Activated naive CD4-positive, alpha-beta T cell (primary cell): ENCODE data around the gene ALPL.

Experiments used
- DNase-seq, 4 experiments: peaks; one replicate each; lab custom pipeline; 2025; lab: John Stamatoyannopoulos, UW

Gene ALPL

DNA sequence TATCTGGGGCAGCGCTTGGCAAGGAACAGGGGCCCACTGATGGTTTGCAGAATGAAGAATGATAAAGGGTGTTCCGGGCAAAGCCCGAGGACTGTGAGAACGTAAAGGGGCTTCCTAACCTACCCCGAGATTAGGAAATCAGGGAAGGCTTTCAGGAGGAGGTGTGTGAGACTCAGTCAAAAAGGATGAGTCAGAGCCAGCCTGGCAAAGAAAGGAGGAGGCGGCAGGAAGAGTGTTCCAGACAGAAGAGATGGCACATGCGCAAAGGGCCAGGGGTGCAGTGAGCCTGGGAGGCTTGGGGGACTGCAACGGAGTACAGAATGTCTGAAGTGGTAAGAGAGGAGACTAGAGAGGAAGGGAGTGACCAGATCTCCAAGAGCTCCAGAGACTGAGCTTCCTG lies 89.7 kb downstream of the ALPL start:
- DNase-seq, result no peak

DNA sequence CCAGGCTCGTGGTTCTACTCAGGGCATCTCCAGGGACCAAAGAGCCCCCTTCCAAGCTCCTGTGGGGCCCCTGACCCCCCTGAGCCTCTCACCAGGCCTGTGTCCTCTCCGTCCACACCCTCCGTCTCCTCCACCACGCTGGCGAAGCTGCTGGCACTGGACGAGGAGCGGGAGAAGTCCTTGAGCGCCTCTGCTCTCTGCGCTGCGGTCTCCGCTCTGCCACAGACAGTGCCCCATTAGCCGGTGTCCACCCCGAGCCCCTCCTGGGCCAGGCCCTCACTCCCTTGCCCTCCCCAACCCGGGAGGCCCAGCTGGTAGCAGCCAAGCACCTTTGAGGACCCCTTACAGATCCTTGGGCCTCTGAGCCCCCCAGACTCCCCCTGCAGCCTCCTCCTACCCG lies 90.2 kb downstream of the ALPL start:
- no peak for DNase-seq

DNA sequence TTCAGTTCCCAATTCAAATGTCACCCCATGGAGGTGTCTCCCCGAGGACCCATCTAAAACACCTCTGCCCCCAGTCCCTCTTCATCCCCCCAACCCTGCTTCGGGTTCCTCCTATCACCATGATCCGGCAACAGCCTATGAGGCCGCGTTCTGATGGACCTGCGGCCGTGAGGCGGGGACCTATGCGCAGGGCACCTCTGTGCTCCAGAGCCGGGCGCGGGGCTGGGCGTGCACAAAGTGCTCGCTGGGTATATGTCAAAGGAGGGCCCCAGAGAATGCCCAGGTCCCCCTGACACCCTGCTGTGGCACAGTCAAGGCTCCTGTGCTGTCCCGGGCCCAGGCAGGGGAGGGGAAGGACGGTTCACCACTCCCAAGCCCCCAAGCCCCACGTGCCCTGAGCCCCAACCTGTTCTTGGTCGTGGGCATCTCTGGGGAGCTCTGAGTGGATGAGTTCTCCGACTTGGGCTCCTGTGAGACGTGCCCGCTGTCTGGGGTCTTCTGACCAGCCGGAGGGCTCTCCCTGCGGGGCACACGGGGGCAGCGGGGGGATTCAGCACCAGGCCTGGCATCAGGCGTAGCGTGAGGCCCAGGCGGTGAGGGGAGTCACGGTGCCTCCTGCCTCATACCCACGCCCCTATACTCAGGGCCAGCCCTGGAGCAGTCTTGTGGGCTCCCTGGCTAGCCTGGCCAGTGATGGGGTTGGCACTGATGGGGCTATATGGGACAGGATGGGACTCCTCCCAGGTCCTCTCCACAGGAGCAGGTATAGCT lies 92.2 kb downstream of the ALPL start:
- no peak for DNase-seq

DNA sequence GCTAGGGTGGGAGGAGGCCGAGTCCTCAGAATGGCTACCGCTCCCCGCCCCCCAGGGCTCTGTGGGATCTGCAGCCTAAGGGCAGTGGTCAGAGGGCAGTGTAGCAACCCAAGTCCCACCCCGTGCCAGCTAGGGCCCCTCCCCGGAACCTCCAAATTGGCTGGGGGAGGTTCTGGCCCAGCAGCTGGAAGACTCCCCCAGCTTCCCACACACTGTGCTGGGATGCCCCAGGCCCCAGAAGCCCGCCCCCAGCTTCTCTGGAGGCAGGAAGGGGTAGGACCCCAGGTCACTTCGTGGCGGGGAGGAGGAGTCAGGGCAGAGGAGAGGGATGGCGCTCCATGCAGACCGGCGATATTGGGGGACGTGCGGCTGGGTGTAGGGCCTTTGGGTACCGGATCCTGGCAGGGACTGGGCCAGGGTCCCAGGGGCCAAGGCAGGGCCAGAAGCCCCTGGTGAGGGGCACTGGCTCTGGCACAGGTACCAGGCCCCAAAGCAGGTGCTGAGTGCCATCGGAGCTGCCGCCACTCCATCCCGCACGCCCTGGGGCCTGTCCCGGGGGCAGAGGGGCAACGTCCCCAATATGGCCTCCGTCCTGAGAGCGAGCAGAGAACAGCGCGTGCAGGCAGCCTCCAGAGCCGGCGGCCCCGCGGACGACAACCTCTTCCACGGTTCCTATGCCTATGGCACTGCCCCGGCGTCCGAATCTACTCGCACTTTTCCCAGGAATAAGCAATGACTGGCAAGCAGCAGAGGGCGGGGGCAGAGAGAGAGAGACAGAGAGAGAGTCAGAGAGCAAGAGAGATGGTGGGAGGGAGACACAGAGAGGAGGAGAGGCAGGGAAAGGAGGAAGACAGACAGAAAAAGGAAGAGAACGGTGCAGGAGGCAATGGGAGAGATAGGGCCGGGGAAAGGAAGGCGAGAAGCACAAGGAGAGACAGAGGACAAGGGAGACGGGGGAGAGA lies 94.2 kb downstream of the ALPL start:
- DNase-seq, result no peak

DNA sequence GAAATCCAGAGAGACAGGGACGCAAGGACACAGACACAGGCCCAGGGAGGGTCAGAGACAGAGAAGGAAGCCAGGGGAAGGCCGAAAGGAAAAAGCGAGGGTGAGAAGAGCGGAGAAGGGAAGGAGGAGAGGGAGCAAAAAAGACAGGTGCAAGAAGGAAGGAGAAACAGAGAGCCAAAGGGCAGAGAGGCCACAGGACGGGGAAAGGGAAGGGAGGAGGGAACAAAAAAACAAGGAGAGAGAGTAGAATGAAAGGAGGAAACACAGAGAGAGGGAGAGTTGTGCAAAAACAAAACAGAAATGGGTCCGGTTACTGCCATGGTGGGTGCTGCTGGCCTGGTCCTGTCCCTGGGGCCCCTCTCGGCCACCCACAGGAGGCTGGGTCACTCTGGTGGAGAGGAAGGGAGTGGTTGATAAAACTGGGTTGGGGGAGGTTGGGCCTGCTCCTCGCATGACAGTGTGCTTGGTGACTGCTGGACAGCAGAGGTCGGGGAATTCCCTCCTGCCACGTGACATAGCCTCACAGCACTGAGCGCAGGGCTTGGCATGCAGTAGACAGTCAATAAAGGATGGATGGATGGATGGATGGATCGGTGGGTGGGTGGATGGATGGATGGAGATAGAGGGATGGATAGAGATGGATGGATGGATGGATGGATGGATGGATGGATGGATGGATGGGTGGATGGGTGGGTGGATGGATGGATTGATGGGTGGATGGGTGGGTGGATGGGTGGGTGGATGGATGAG lies 95.2 kb downstream of the ALPL start:
- no peak for DNase-seq

DNA sequence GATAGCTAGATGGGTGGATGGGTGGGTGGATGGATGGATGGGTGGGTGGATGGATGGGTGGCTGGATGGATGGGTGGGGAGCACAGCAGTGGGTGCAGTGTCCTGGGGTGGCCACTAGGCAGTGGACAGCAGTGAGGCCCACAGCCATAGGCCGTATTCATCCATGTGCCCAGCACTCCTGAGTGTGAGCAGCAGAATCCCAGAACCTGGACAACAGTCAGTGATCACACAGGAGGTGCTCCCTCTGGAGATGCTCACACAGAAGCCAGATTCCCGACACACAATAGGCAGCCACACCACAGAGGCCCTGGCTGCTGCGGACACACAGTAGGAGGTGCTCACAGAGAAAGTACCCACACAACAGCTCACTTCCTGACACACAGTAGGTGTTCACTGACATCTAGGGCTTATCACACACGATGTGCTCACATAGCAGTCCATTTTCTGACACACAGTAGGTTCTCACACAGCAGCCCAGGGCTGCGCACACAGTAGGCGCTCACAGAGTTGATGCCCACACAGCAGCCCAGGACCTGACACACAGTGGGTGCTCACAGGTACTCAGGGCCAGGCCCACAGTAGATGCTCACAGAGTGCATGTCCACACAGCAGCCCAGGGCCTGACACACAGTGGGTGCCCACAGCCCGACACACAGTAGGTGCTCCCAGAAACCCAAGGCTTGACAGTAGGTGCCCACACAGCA lies 95.9 kb downstream of the ALPL start:
- DNase-seq, result no peak

DNA sequence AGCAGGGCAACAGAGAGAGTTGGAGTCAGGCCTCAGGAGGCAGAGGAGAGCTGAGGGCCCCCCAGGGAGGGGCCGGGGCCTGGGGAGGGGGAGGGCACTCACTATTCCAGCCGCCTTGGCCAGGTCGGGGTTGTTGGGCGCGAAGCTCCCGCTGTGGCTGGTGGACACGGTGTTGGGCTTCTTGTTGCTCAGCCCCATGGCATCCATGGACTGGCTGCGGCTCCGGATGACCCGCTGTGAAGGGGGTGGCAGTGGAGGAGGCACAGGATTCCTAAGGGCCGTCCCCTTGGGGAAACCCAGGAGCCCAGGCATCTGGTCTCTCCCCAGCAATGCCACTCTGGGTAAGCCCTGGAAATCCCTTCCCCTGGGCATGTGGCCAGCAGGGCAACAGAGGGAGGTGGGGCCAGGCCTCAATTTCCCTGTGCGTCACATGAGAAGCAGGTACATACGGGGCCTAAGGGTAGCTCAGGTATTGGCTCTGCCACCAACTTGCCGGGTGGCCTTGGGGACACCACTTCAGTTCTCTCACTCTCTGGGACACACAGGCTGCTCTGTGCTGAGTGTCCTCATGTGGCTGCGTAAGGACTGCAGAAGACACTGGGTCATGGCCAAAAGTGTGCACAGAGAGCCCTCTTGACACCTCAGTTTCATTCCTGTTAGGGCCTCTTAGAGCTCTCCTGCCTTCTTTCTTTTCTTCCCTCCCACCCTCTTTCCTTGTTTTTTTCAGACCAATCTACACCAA lies 96.9 kb downstream of the ALPL start:
- no peak for DNase-seq

DNA sequence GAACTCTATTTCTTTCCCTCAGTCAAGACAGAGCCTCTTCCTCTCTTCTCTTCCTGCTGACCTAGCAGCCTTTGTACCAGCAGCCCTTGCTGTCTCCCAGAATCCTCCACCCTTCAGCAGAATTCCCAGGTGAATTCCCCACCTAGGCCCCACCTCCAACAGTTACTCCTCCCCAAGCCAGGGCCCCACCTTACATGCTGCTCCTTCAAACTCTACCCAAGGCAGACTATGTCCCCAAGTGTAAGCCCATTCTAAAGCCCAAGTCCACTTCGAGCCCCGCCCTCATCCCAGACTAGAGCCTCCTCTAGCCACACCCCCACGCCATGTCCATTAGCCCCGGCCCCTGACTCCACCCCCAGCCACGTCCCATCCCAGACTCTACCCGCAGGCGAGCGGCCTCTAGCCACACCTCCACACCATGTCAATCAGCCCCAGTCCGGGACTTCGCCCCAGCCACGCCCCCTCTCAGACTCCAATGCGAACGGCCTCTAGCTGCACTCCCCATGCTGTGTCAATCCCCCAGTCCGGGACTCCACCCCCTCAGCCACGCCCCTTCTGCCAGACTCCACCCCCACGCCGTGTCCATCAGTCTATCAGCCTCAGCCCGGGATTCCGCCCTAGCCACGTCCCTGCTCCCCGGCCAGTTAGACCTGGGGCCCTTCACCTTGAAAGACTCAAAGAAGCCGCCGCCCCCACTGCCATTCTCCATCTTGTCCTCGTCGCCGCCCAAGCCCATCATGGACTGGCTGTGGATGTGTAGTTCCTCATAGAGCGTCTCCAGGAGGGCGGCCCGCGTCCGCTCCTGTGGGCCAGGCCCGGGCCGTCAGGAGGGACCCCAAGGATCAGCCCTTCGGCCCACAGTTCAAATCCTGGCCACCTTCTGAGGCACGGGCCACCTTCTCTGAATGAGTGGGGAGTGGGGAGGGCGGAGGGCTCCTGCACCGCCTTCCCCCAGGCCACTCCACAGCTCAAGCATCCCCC lies 98.6 kb downstream of the ALPL start:
- DNase-seq, result no peak

DNA sequence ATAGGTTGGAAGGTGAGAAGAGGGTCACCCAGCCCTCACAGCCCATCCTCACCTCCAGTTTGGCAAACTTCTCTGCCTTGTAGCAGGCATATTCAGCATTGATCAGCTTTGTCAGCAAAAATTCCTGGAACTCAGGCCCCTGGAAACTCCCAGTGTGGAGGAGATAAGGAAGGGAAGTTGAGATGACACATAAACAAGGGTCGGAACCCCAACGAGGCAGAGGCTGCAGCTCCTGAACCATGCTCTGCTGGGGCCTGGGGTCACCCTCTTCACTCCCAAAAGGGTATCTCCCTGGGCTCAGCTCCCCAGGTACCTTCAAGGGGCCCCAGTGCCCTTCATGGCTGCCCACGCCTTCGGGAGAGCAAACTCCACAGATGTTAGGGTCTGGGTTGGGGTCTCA lies 99.6 kb downstream of the ALPL start:
- DNase-seq, result no peak

DNA sequence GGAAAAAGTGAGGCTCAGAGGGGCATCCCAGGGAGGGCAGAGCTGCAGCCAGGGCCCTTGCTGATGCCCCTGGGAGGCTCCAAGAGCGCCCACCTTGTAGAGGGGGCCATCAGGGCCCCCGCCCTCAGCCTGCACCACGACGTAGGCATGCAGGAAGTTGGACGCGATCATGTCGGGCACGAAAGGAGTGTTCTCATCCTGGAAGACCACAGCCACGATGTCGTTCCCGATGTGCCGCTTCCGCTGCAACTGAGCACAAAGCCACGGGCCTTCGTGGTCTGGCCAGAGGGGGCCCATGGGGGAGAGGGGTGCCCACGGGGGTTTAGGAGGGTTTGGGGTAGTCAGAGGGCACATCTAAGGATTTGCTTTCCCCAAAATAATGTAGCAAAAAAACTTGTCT lies 100.8 kb downstream of the ALPL start:
- DNase-seq, result no peak

DNA sequence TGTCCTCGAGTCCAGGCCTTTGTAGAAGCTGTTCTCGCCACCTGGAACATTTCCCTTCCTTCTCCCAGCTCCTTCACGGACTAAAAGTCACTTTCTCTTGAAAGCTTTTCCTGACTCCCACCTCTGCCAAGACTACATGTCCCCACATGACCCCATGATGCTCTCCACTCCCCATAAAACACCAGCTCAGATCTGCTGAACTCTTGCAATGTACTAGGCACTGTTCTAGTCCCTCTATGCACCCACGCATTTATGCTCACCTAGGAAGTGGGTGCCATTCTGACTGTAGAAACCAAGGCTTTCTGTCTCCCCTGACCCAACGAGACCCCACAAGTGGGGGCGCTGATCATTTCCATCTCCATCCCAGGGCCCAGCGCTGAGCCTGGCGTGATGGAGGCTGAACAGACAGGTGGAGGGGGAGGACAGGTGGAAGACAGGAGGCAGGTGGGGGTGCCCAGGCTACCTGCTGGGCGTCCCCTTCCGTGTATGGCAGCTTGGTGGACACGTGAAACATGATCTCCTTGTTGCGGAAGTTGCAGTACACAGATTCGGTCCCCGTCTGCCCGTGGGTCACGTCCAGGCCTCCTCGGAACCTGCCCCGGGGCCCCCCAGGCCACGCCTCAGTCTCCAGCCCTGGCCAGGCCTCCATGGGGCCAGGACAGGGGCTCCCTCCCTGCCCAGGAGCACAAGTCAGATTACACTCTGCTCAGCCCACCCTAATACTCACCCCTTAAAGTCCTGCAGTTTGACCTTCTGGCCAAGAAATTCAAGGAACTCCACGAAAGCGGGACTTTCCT lies 102.0 kb downstream of the ALPL start:
- no peak for DNase-seq

DNA sequence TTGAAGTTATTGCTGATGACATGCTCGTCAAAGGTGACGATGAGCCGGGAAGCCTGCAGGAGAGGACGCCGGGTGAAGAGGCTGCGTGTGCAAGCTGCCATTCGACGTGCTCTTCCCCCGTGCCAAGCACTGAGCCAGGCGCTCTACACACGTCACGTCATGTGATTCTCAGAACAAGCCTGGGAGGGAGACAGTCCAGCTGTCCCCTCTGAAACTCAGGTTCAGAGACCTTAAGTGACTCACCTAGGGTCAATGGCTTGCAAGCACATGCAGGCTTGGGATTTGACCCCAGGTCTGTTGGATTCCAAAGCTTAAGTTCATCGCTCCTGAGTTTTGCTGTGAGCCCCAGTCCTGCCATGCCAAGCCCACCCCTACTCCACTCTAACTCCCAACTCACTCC lies 102.8 kb downstream of the ALPL start:
- no peak for DNase-seq

DNA sequence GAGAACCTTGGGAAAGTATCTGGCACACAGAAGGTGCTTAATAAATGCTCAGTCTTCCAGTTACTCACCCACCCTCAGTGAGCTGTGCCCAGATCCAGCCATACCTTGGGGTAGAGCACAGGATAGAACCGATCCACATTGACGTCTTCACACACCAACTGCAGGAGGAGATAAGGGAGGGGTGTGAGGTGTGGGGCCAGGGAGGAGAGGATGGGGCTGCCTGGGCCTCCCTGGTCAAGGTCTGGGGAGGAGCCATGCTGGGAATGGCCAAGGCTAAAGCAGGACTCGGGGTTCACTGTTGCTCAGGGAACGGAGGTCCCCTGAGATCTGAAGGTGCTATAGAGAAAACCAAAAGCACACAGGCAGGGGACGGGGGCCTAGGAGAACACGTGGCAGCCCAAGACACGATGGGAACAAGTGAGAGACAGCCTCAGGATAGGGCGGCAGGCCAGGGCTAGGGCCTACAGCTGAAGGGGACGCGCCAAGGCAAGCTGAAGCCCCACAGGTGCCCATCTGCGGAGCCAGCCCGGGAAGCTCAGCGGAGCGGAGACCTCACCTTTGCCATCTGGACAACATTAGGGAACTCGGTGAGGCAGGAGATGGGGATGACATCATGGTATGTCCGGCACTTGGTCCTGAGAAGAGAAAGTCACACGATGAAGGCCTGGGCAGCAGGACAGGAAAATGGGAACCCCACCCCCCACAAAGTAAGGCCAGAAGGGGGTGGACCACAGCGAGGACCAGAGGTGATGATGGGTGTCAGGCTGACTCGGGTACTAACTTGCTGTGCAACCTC lies 104.0 kb downstream of the ALPL start:
- no peak for DNase-seq

DNA sequence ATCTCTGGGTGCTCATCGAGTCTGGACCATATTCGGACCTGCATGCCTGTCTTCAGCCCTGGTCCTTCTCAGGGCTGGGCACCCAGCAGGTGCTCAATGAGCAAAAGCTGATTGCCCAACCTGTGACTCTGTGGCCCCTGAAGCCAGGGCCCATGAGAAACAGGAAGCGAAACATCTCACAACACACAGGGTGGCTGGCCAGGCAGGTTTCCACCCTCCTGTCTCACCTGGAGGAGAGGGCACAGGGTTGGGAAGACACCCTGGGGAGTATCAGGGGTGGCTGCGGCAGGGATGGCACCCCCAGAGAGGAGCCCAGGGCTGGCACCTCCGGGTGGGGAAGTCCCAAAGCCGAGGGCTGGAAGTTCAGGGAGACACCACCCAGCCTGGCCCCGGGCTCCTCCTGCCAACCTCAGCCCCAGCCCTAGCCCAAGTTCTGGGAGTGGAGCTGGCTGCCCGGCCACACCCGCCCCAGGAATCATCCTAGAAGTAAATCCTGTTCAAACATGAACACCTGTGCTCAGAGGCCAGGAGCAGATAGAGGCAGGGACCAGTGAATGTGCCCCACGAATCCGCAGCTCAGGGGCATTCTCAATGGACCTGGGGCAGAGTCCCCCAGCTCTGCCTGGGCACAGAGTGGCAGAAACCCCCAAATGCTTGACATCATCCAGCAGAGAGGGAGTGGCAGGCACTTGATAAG lies 105.3 kb downstream of the ALPL start:
- no peak for DNase-seq

DNA sequence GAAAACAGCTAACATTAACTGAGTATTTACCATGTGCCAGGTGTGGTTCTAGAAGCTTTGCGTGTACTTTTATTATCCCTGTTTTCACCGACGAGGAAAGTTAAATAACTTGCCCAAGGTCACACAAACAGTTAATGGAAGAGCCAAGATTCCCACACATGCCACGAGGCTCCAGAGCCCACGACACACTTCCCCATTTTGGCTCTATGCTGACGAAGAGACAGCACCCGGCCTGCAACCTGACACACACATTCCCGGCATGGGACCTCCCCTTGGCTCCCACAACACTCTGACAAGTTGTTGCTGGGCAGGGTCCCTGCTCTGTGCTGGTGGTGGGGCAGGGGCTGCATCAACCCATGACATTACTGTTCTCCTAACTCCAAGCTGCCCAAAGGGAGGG lies 107.1 kb downstream of the ALPL start:
- no peak for DNase-seq

DNA sequence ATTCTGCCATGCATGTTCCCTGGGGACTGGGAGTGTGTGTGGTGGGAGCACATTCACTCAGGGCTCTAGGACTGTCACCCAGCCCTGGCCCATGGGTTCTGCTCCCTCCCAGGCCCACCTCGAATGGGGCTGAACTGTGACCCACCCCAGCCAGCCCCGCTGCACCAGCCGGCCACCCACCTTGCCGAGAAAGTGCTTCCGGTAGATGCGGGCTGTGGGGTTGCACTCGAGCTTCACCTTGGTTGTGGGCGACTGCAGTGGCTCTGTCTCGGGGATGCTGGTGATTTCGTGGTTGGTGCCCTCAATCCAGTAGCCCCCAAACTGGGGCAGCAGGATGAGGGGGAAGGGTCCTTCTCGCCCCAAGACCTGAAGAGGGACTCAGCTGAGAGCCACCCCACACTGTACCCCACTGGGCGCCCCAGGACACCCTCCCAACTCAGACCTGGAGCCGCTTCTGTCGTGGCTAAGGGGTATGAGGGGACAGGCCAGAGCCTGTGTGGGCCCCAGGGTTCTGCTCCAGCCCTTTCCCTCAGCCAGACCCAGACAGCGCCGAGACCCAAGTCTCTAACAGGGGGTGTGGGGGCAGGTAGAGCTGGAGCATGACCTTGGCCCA lies 108.0 kb downstream of the ALPL start:
- no peak for DNase-seq

DNA sequence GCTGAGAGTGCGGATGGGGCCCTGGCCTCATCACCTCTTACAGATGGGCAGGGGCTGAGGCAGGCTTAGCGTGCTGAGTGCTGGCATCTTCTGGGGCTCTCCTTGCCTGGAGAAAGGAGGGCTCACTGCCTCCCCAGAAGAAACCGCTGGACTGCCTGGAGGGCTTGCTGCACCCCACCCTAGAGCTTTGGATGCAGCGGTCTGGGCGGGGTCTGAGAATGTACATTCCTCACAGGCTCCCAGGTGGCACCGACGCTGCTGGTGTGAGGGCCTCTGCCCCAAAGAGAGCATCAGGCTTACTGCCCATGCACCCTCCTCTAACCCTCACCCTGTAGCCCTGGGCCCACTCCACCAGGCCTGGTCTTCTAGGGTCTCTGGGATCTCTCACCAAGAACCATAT lies 108.8 kb downstream of the ALPL start:
- DNase-seq, result no peak
